Right lobe of liver (tissue), 6 donors: ENCODE measurements around the gene ZNF512. TPM values are rescaled to one million over a fixed set of nuclear protein-coding genes. Genes with fewer than 3 reads are reported as not detected.

Experiments
- ATAC-seq, 4 donors: fragments of 200-7000 bp; cut with Tn5 transposase; one replicate each; pipeline ENCODE4 v1.9.1; 2020; ENCODE audit warnings: mild to moderate bottlenecking in 4 of 4, moderate library complexity in 4 of 4
- DNase-seq, 3 donors: peaks; one replicate each; pipeline ENCODE4 v3.0.0-alpha.2; 2020
- H3K27ac ChIP-seq, 3 donors: fragments of 200-600 bp; one replicate each; pipeline ENCODE4 v1.8.0; 2022
- H3K27me3 ChIP-seq, 2 donors: fragments of 200-600 bp; one replicate each; pipeline ENCODE4 v1.8.0; 2022
- H3K36me3 ChIP-seq, 4 donors: fragments of 200-600 bp; sonication (generic) in 1 of 4; one replicate each; pipeline versions ENCODE4 v1.5.1 to v1.8.0; 2017 to 2022; ENCODE audit warnings: control low read depth in 1 of 4
- H3K4me1 ChIP-seq, 4 donors: fragments of 200-600 bp; sonication (generic) in 1 of 4; one replicate each; pipeline versions ENCODE4 v1.5.1 to v1.8.0; 2017 to 2022; ENCODE audit warnings: control low read depth in 1 of 4
- H3K4me3 ChIP-seq, 3 donors: fragments of 200-600 bp; one replicate each; pipeline ENCODE4 v1.8.0; 2022
- H3K9me3 ChIP-seq, 4 donors: fragments of 200-600 bp; sonication (generic) in 1 of 4; one replicate each; pipeline versions ENCODE4 v1.5.1 to v1.8.0; 2017 to 2022; ENCODE audit warnings: control low read depth in 1 of 4
- CTCF ChIP-seq, 4 donors: fragments of 200-600 bp in 3 of 4; fragments of 450-650 bp in 1 of 4; IDR thresholded peaks; one replicate each; pipeline versions ENCODE4 v1.5.1 to v1.8.0; 2016 to 2022; ENCODE audit warnings: antibody characterized with exemption in 4 of 4, mild to moderate bottlenecking in 2 of 4
- POLR2A ChIP-seq: fragments of 450-650 bp; IDR thresholded peaks from one replicate; pipeline ENCODE4 v1.6.1; 2017; ENCODE audit warnings: antibody characterized with exemption, mild to moderate bottlenecking
- WGBS: methylation state at CpG from one replicate; pipeline ENCODE4 v1.1.6; 2018; ENCODE audit warnings: low coverage, low lambda C conversion rate; ENCODE audit not compliant: insufficient coverage; ENCODE audit errors: missing lambda C conversion rate; 5-methylcytosine and 5-hydroxymethylcytosine counted together
- intact Hi-C, 2 donors: fragments of 100-400 bp; cut with DNase I; formaldehyde crosslinking; loops; one replicate each; pipeline versions ENCODE4 v1.11.2 to v1.14.1; 2022
- total RNA-seq, 6 experiments: library from RNA; depleted of rRNA in 2 of 6; stranded (reverse); fragments of >200 nt in 2 of 6; fragmentation: NEBNext Ultra II Directional in 3 of 6; extraction: Animal tissue kit (Norgen Biotek cat#: 25700) in 3 of 6; gene quantifications; one replicate each; pipeline versions ENCODE4 v1.1.0 to v1.2.4, GENCODE V29; 2016 to 2023
- donor health status: DM: no; HTN: yes; CAD: no.
- donor health status: DM: no; HTN: no; CAD: no.
- donor health status: DM: no; HTN: no; CAD: no.
- donor health status: DM: no; HTN: yes; CAD: no.
- donor health status: DM: no; HTN: yes; CAD: no.

The ZNF512 gene
- total RNA-seq, 6 experiments from 2014 or later: 5.5 to 13.4 (median 6.8) TPM

- WGBS: 95% methylated on average over 4 of the region's 19 CpGs
- no peak for TF ChIP-seq POLR2A
- TF ChIP-seq CTCF (IDR thresholded peaks at IDR 0.05): no peak
- no peak for ATAC-seq
- no peaks in the 10 kb centered on the region for H3K27me3 ChIP-seq
- H3K36me3 ChIP-seq: no peaks in the 10 kb centered on the region
- no peak overlapping the region for H3K27ac ChIP-seq
- intact Hi-C loops: no loop called here
- H3K4me1 ChIP-seq: peaks cover 0 to 12% (median 0%) of the 10 kb centered on the region in 4 donors
- peaks cover 0 to 3% (median 0%) of the 10 kb centered on the region in 4 donors for H3K9me3 ChIP-seq
- DNase-seq: no peak
- no peak overlapping the region for H3K4me3 ChIP-seq
These were observed 1.3 kb upstream of the ZNF512 start for GRCh38 chr2:27581417-27582128.

GRCh38 chr2:27582129-27582694 lies 630 bp upstream of the ZNF512 start:
- intact Hi-C loops: no loop called here
- TF ChIP-seq POLR2A: no peak
- TF ChIP-seq CTCF (IDR thresholded peaks at IDR 0.05): no peak

GRCh38 chr2:27583390-27583915 lies 611 bp downstream of the ZNF512 start:
- peak overlapping the region; percentile 3 to 49 (median 32) for H3K27ac ChIP-seq
- ATAC-seq (peak in 1 of 4 donors; percentile 4), DNase-seq (no peak)
- H3K4me1 ChIP-seq: peaks cover 0 to 12% (median 0%) of the 10 kb centered on the region in 4 donors
- no peaks in the 10 kb centered on the region for H3K36me3 ChIP-seq
- H3K4me3 ChIP-seq: peak overlapping the region; percentile 43 to 69 (median 64)
- 8% methylated on average over 12 of the region's 12 CpGs for WGBS
- no peaks in the 10 kb centered on the region for H3K27me3 ChIP-seq
- TF ChIP-seq CTCF (IDR thresholded peaks at IDR 0.05) (no peak), POLR2A (no peak)
- peaks cover 0 to 3% (median 0%) of the 10 kb centered on the region in 4 donors for H3K9me3 ChIP-seq
- intact Hi-C loops: no loop called here

More at GRCh38 chr2:27582129-27582694, 630 bp upstream of the ZNF512 start:
- H3K36me3 ChIP-seq: no peaks in the 10 kb centered on the region
- H3K4me1 ChIP-seq: peaks cover 0 to 12% (median 0%) of the 10 kb centered on the region in 4 donors
- H3K4me3 ChIP-seq: peak overlapping the region; percentile 43 to 69 (median 64)
- no peak for DNase-seq
- 85% methylated on average over 9 of the region's 16 CpGs for WGBS
- H3K9me3 ChIP-seq: peaks cover 0 to 3% (median 0%) of the 10 kb centered on the region in 4 donors
- H3K27ac ChIP-seq: peak overlapping the region; percentile 3 to 49 (median 32)
- ATAC-seq: no peak
- H3K27me3 ChIP-seq: no peaks in the 10 kb centered on the region

- intact Hi-C loops: no loop called here
- Histone ChIP-seq H3K27ac (no peak overlapping the region), H3K27me3 (no peaks in the 10 kb centered on the region), H3K36me3 (no peaks in the 10 kb centered on the region), H3K4me3 (no peak overlapping the region), H3K4me1 (peaks cover 0 to 12% (median 0%) of the 10 kb centered on the region in 4 donors), H3K9me3 (peaks cover 0 to 3% (median 0%) of the 10 kb centered on the region in 4 donors)
- DNase-seq (no peak), ATAC-seq (no peak)
- no peak for TF ChIP-seq CTCF (IDR thresholded peaks at IDR 0.05)
- 93% methylated on average over 3 of the region's 3 CpGs for WGBS
These were observed 1.8 kb downstream of the ZNF512 start for GRCh38 chr2:27584597-27584996.
